Endothelial cell of umbilical vein (primary cell): Measurements from ENCODE around the gene LPIN1. TPM values are rescaled to one million over a fixed set of nuclear protein-coding genes. Genes with fewer than 3 reads are reported as not detected.

ENCODE experiments used
- BruUV-seq: library from RNA; stranded (reverse); fragments of 400-500 nt; replicated peaks from 2 replicates; lab custom pipeline; 2021; lab: Mats Ljungman, UMichigan
- CTCF ChIA-PET: fragments of 300-600, 350-600 bp; sonication (Branson Sonifier 250); formaldehyde crosslinking; loops from one replicate; lab custom pipeline; 2021; ENCODE audit warnings: antibody characterized with exemption, inconsistent platforms; lab: Charles Lee
- POLR2A ChIA-PET: fragments of 300-600, 350-600 bp; sonication (Branson Sonifier 250); formaldehyde crosslinking; loops from one replicate; lab custom pipeline; 2021; ENCODE audit warnings: antibody characterized with exemption, inconsistent platforms; lab: Charles Lee
- DNase-seq: peaks from one replicate; pipeline ENCODE4 v3.0.0-alpha.2; 2011; ENCODE audit warnings: low read depth, low spot score
- FAIRE-seq: peaks from 2 replicates; lab custom pipeline; 2011; peaks lifted over from hg19 to GRCh38; lab: Jason Lieb, UNC
- H2AFZ ChIP-seq: 2 replicates; pipeline ENCODE4 v1.6.0; 2012; ENCODE audit warnings: low read depth, low read length, control low read depth, inconsistent platforms
- H3K27ac ChIP-seq: 2 replicates; pipeline ENCODE4 v1.5.1; 2011; ENCODE audit warnings: low read depth, mild to moderate bottlenecking, control low read depth, low read length, moderate library complexity; ENCODE audit not compliant: insufficient read depth
- H3K27me3 ChIP-seq, 2 experiments: 2 replicates each; pipeline versions ENCODE4 v1.6.0 to v1.6.1; 2011; ENCODE audit warnings: low read length in 2 of 2, mixed read lengths in 1 of 2; ENCODE audit not compliant: control insufficient read depth in 2 of 2, insufficient read depth in 2 of 2
- H3K36me3 ChIP-seq, 2 experiments: 2 replicates in 1 of 2; 3 replicates in 1 of 2; pipeline ENCODE4 v1.5.1; 2011; ENCODE audit warnings: low read length in 2 of 2, mild to moderate bottlenecking in 1 of 2, moderate library complexity in 1 of 2; ENCODE audit not compliant: control insufficient read depth in 2 of 2, insufficient read depth in 2 of 2; ENCODE audit errors: extremely low read depth in 1 of 2
- H3K4me1 ChIP-seq: 3 replicates; pipeline ENCODE4 v1.5.1; 2011; ENCODE audit warnings: mild to moderate bottlenecking, low read length; ENCODE audit not compliant: control insufficient read depth, insufficient read depth; ENCODE audit errors: extremely low read depth
- H3K4me2 ChIP-seq: 2 replicates; pipeline ENCODE4 v1.6.1; 2011; ENCODE audit warnings: low read length, control low read depth, mixed read lengths; ENCODE audit not compliant: insufficient read depth
- H3K4me3 ChIP-seq, 3 experiments: fragments of 200-600 bp in 1 of 3; sonication (generic), shearing (Covaris generic) in 1 of 3; replicated peaks in 1 of 3; 2 replicates each; pipeline ENCODE4 v1.5.1; 2011 to 2016; ENCODE audit warnings: control low read depth in 3 of 3, low read length in 3 of 3, mild to moderate bottlenecking in 2 of 3, inconsistent platforms in 1 of 3, low read depth in 1 of 3, moderate library complexity in 1 of 3; ENCODE audit not compliant: insufficient read depth in 1 of 3
- H3K79me2 ChIP-seq: 2 replicates; pipeline ENCODE4 v1.6.0; 2012; ENCODE audit warnings: low read length, inconsistent platforms; ENCODE audit not compliant: control insufficient read depth, insufficient read depth
- H3K9ac ChIP-seq: replicated peaks from 2 replicates; pipeline ENCODE3; 2011; ENCODE audit warnings: low read length, control low read depth; ENCODE audit not compliant: insufficient read depth; ENCODE audit errors: extremely low read depth
- H3K9me1 ChIP-seq: replicated peaks from 3 replicates; pipeline ENCODE4 v1.6.0; 2011; ENCODE audit warnings: mild to moderate bottlenecking, low read length; ENCODE audit not compliant: control insufficient read depth, insufficient read depth; ENCODE audit errors: extremely low read depth
- H3K9me3 ChIP-seq: replicated peaks from 2 replicates; pipeline ENCODE4 v1.5.1; 2012; ENCODE audit warnings: low read length, inconsistent platforms; ENCODE audit not compliant: control insufficient read depth, insufficient read depth
- H4K20me1 ChIP-seq: replicated peaks from 2 replicates; pipeline ENCODE3; 2011; ENCODE audit warnings: mild to moderate bottlenecking, low read length; ENCODE audit not compliant: control insufficient read depth, insufficient read depth; ENCODE audit errors: extremely low read depth
- CTCF ChIP-seq, 2 donors: IDR thresholded peaks; 1 replicate in 1 of 2; 2 replicates in 1 of 2; pipeline ENCODE4 v1.5.1; 2011; ENCODE audit warnings: low read length in 2 of 2, mild to moderate bottlenecking in 2 of 2, moderate library complexity in 2 of 2, control low read depth in 1 of 2, inconsistent platforms in 1 of 2, low read depth in 1 of 2; ENCODE audit not compliant: insufficient read depth in 1 of 2; ENCODE audit errors: extremely low read depth in 1 of 2
- EZH2 ChIP-seq: IDR thresholded peaks from 2 replicates; pipeline ENCODE4 v1.6.1; 2012; ENCODE audit warnings: borderline replicate concordance, low read depth, mild to moderate bottlenecking, moderate library complexity, low read length, inconsistent platforms; ENCODE audit not compliant: severe bottlenecking
- FOS ChIP-seq: IDR thresholded peaks from 2 replicates; pipeline ENCODE4 v1.6.1; 2011; ENCODE audit warnings: mild to moderate bottlenecking, low read length, moderate library complexity, borderline replicate concordance; ENCODE audit not compliant: insufficient read depth
- GATA2 ChIP-seq: IDR thresholded peaks from 2 replicates; pipeline ENCODE4 v1.7.0; 2011; ENCODE audit warnings: low read depth, mild to moderate bottlenecking, moderate library complexity, mixed read lengths, low read length; ENCODE audit not compliant: insufficient read length, insufficient read depth
- JUN ChIP-seq: IDR thresholded peaks from 2 replicates; pipeline ENCODE4 v1.6.1; 2011; ENCODE audit warnings: borderline replicate concordance, low read depth; ENCODE audit not compliant: insufficient read length, insufficient read depth
- MAX ChIP-seq: IDR thresholded peaks from 2 replicates; pipeline ENCODE4 v1.6.1; 2011; ENCODE audit not compliant: insufficient read depth, insufficient read length
- MYC ChIP-seq: IDR thresholded peaks from one replicate; pipeline ENCODE4 v1.6.1; 2011; ENCODE audit warnings: mild to moderate bottlenecking, low read depth, low read length
- POLR2A ChIP-seq: IDR thresholded peaks from 2 replicates; pipeline ENCODE4 v1.6.1; 2012; ENCODE audit warnings: low read depth, mild to moderate bottlenecking, control low read depth, low read length
- POLR2AphosphoS5 ChIP-seq: IDR thresholded peaks from 2 replicates; pipeline ENCODE4 v1.6.1; 2012; ENCODE audit warnings: low read depth, mild to moderate bottlenecking, control low read depth, low read length, moderate library complexity; ENCODE audit not compliant: insufficient read depth
- dilution Hi-C: fragments of 300-500 bp; cut with MboI; formaldehyde crosslinking; loops from one replicate; pipeline ENCODE4 v1.15.0; 2019; ENCODE audit warnings: low sequenced_read_pairs; ENCODE audit not compliant: extremely low pct_ligation_motif_present
- intact Hi-C: fragments of 100-400 bp; cut with micrococcal nuclease; formaldehyde crosslinking; loops from one replicate; pipeline ENCODE4 v1.10.0; 2022
- polyA plus RNA-seq, 4 experiments: library from polyadenylated mRNA; depleted of rRNA in 3 of 4; stranded (reverse) in 3 of 4; unstranded in 1 of 4; fragments of >200 nt; gene quantifications; 2 replicates each; pipeline versions ENCODE4 v1.2.1 to v1.2.3, GENCODE V29; 2011 to 2012; ENCODE audit warnings: missing spikeins in 1 of 4
- total RNA-seq: library from RNA; stranded (reverse); gene quantifications from 2 replicates; pipeline ENCODE4 v1.2.3, GENCODE V29; 2021

Gene LPIN1
- total and polyA plus RNA-seq, 2 donors (not counting 3 experiments of a cell fraction or from before 2014, with no cell fraction given) = 26.6 to 80.4 TPM

DNA sequence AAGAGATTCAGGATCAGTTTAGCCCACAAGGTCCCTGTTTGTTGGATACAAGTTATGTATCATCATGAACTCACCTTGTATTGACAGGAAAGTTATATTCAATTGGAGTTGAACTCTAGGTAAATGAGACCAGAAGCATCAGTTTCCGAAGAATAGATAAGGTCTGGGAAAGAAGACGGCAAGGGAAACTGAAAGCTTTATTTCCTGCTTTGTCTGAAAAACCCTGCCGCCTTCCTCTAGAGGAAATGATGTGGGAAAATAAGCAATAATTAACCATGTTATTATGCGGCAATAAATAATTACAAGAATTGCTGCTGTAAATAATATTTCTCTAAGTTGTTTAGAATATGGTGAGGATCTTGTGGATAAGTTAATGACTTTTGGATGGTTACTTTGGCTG is 32.0 kb downstream of the LPIN1 start:
- dilution Hi-C loops = no loop called here
- intact Hi-C loops = loop anchor here (5.0 kb wide), 2 partner anchors 196 to 311 kb away; partner anchors contain the start of gene E2F6
- peaks cover 27% of the 10 kb centered on the region for H3K4me1 ChIP-seq
- POLR2A ChIA-PET = no interaction called here
- H3K27me3 ChIP-seq = no peaks in the 10 kb centered on the region
- H3K27ac ChIP-seq = peak overlapping the region; percentile 44
- CTCF ChIA-PET = interaction anchor here (0.6 to 9.6 kb wide), 14 partner anchors 11 to 96 kb away, joined by 3 to 188 read pairs (median 5); partner anchors contain the start of gene LPIN1
- H3K9me3 ChIP-seq = no peaks in the 10 kb centered on the region
- no peaks in the 10 kb centered on the region for H3K9me1 ChIP-seq
- DNase-seq = peak; percentile 28
- TF ChIP-seq FOS (no peak), EZH2 (no peak), POLR2AphosphoS5 (no peak), JUN (no peak), GATA2 (no peak), MAX (no peak), MYC (no peak), POLR2A (no peak), CTCF (IDR thresholded peaks at IDR 0.05; ENCODE audit: extremely low read depth in 1 of 2, insufficient read depth in 1 of 2, low read depth in 1 of 2, low read length in 2 of 2) (no peak)
- BruUV-seq = no TSS peak
- FAIRE-seq = peak; percentile 42
- H3K36me3 ChIP-seq = peaks cover 9 to 33% of the 10 kb centered on the region in 2 experiments
- H4K20me1 ChIP-seq = no peaks in the 10 kb centered on the region
- no peak overlapping the region for H3K4me3 ChIP-seq
- H2AFZ ChIP-seq = no peak overlapping the region
- peak overlapping the region; percentile 64 for H3K4me2 ChIP-seq
- H3K79me2 ChIP-seq = peaks cover 6% of the 10 kb centered on the region
- no peak overlapping the region for H3K9ac ChIP-seq
